ENCODE data around the gene SPART.
A peak's percentile ranks its signal among the peaks of the same experiment; 100 is the strongest.
"Not testable (repeated sequence)": the region's sequence is repeated elsewhere in the genome, so short reads cannot be mapped to it uniquely, and the experiment has no call there.

Gene SPART

GRCh38 chr13:36313047-36313969 lies 32.9 kb downstream of the SPART start:
- DNase-seq: no peak

DNA sequence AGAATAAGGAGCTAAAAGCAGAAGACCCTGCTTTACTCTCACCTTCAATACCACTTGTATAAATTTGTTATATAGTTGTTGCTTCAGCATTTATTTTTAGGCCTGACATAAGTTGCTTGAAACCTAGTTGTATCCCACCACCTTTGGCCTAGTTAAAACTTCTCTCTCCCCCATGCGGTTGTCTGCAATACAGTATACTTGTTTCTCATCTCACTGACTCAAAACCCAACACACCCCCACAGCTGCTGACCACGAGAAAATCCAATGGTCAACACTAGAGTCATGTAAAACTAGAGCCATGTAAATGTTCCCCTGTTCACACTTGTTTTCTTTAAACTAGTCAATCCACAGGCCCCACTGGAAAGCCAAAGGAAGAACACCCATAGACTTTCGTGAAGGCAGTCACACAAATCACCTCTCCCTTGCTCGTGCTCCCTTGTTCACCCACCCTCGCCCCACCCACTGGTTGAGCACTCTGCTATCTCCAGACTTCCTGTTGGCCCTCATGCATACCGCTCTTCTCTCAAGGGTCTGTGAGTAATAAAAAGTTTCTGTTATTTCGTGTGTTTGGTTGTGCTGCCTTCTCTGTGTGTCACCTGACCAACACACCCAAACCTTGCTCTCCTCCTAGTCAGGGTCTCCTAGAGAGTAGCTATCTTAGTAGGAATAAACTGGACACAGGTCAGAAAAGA lies 35.6 kb downstream of the SPART start:
- DNase-seq: no peak

DNA sequence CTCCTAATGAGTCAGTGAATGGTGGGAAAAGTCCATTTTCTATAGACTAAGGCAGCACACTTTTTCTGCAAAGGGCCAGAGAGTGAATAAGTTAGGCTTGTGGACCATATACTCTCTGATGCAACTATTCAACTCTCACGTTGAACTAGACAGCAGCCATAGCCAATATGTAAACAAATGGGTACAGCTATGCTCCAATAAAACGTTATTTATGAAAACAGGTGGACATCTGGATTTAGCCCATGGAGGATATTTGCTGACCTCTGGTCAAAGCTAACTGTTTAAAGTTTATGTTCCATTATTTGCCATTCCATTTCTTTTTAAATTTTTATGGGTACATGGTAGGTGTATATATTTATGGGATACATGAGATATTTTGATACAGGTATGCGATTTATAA lies 43.9 kb downstream of the SPART start:
- no peak for DNase-seq

DNA sequence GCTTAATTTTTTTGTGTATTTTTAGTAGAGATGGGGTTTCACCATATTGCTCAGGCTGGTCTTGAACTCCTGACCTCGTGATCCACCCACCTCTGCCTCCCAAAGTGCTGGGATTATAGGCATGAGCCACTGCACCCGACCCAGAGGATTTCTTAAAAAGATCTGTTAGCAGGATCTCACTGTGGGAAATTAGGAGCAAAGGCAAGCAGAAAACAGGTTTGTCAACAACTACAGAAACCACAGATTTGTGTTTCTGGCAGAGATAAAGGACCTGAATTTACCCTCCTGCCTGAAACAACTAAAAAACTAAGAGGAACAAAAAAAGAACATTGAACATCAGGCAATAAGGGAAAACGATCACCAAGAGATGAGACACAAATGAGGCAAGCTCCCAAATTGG lies 46.7 kb downstream of the SPART start:
- not testable (repeated sequence) for DNase-seq

DNA sequence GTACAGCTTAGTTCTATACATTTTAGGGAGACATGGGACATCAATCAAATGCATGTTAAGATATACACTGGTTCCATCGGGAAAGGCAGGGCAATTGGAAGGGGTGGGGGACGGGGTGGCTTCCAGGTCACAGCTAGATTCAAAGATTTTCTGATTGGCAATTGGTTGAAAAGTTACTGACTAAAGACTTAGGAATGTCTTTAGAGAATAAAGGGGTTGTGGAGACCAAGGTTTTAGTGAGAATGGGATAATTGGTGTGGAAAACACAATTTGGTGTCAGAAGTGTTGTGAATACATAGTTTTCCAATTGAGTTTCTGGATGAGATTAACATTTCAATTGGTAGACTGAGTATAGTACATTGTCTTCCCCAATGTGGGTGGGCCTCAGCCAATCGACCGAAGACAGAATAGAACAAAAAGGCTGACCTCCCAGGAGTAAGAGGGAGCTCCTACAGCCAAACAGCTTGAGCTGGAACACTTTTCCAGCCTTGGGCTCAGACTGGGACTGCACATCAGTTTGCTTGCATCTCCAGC lies 47.6 kb downstream of the SPART start:
- DNase-seq: no peak

GRCh38 chr13:36297366-36298338 lies 48.5 kb downstream of the SPART start, which contains the start of gene CCDC169:
TSS of gene CCDC169 (minus strand) at chr13:36297814. CDS start at chr13:36297719, 95 bp downstream.
- DNase-seq: peak; percentile 64

- DNase-seq: no peak
Measured at GRCh38 chr13:36294096-36294495, 52.1 kb downstream of the SPART start.

GRCh38 chr13:36293497-36293896 lies 52.7 kb downstream of the SPART start:
- no peak for DNase-seq

DNA sequence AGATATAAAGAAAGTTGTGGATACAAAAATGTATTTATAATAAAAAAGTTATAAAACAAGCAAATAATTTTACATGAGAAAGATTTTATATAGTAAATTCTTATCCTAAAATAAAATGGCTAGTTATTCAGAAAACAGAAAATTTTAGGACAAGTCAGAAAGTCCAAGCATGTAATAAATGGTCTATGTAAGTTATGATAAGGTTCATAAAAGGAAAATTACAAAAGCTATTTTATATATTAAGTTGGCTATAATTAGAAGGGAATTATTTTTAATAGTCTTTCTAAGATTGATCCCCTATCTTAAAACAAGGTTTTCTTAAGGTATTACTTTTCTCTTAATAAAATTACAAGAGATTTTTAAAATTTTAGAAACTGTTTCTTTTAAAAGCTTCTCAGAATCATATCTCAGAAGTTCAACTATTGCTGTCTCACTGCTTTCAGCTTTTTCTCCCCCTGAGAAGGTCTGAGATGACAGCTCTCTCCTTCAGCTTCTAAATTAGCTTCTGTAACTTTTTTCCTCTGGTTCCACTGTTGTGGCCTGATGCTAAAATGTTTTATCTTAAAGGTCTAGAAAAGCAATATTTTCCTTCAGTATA lies 57.3 kb downstream of the SPART start:
- no peak for DNase-seq

GRCh38 chr13:36286006-36286405 lies 60.2 kb downstream of the SPART start:
- DNase-seq: no peak

DNA sequence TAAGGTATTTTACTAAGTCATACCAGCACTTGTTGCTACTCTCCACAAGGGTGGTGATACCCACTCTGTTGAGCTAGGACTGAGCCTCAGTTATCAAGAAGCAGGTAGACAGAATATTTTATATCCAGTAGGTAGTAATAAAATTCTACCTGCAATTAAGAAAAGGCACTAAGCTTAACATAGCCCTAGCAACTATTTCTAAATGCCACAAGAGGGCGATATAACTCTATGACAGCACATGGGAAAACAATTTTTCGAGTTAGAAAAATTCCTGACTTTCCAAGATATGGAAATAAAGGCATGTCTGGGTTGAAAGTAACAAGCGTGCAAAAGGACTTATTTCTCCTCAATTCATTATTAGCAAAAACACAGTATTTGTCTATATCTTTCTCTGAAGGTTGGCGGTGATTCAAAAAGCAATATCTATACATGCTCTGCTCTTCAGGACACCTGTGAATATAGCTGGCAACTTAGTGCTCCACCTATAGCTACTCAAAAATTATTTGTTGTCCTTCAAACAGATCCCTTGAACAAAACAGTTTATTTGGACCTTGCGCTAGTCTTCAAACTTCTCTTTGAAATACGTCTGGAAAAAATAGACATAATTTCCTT lies 63.3 kb downstream of the SPART start:
- DNase-seq: no peak

DNA sequence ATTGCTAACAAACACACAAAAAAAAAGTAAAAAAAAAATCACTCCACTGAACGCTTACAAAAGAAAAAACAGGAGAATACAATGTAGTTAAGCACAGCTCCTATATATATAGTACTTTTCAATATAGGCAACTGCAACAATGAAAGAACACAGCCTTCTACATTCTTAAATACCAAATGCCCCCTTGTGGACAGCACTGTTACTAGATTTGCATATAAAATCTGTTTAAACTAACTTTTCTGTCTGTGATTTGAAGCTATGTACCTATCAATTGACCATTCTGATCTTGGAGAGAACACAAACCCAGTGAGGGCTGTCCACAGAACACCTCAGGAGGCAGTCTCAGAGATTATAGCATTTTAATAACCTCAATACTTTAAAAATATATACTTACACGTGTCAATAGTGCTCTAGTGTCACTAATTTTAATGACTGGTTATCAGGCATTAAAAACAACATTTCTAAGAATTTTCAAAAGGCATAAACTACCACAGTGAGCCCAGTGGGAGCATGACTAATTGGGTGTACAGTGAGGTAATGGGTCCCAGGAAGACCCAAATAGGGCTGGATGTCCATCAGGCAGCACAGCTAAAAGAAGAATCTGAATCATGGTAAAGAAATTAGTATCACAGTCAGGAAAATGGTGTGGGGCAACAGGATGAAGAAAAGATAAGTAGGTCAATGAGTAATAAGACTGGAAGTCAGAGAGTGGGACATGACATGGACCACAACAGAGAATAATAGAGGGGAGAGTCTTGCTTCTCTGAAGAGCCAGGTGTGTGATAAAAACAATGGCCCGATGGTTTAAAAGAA lies 70.8 kb downstream of the SPART start:
- DNase-seq: no peak

DNA sequence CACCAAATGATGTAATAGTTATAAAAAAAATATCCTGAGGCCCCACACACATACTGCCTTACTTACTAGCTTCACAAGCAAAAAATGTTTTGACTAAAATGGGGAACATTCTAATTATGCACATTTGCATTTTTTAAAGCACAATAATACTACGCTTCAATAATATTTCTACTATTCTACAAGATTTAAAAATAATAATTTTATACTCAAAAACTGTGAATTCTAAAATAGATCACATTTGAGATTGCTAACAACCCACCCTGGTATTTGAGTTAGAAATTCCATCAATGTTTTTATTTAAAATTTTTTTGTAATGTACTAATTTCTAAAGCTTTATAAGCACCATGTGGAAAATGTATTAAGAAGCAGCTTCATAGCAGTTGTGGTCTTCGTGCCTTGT lies 72.8 kb downstream of the SPART start:
- DNase-seq: no peak

DNA sequence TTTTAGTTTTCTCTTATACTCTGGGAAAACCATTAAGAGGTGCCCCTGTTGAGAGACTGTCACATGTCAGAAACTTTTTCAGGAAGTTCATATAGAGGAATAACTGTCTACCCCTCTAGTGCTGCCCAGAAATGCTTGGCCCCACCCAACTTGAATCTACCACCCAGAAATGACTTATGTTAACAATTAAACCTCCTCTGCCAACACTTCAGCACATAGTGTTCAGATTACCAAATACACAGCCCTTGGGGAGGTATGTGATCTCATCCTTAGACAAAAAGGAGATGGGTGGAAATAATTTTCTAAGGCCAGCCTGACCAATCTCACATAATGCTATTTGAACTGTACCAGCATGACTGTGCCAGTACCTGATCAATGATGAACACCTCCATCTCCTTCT lies 84.2 kb downstream of the SPART start:
- no peak for DNase-seq

DNA sequence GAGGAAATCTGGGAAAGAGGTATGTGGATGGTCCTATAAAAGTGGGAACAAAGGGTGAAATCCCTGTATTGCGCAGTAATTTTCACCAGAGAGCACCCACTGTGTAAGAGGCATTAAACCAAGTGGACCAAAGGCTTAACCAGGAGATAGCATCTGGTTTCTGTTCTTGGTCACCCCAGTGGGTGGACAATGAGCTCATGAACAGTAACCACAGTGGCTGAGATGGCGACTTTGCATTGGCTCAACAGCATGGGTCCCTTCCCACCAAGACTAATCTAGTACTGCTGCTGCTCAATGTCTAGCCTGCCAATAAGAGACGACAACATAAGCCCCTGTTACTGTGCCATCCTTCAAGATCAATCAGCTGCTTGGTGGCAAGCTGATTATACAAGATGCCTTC lies 85.2 kb downstream of the SPART start:
- no peak for DNase-seq

DNA sequence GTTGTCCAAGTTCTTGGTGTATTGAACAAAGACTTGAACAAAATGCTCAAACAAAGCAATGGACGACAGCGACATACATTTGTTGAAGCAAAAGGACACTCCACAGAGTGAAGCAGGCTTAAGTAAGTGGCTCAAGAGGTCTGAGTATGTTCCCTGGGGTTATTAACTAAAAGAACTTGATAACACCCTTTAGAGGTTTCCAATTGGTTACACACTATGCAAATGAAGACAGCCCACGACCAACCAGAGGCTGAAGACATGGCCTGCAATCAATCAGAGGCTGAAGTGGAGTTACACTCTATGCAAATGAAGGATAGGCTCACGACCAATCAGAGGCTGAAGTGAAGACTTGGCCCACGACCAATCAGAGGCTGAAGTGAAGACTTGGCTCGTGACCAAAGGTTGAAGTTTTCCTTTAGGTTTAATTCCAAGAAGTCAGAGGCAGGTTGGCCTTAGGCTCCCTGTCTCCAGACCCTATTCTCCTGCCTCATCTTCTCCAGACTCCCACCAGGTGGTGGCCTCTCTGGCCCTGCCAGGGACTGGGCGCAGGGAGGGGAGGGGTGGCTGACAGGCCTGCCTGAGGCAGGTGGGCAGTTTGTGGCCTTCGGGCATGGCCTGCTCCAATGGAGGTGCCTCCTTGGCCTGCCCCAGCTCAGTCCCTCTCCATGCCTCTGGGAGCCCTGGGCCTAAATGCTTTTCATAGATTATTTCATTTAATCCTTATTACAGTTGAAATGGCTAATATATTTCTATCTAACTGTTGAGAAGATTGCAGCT lies 86.6 kb downstream of the SPART start:
- no peak for DNase-seq

GRCh38 chr13:36258831-36259230 lies 87.4 kb downstream of the SPART start:
- DNase-seq: no peak
